Neuron (in vitro differentiated cells): ENCODE data around the gene SLC3A2.
"Not testable (repeated sequence)": the region's sequence is repeated elsewhere in the genome, so short reads cannot be mapped to it uniquely, and the experiment has no call there.

Experiments
- H2AFZ ChIP-seq: one replicate; pipeline ENCODE4 v1.6.1; 2013; ENCODE audit warnings: low read depth, mild to moderate bottlenecking, inconsistent platforms, low read length, moderate library complexity
- H3K27me3 ChIP-seq: one replicate; pipeline ENCODE4 v1.6.1; 2013; ENCODE audit warnings: low read length; ENCODE audit not compliant: insufficient read depth
- H3K36me3 ChIP-seq: one replicate; pipeline ENCODE4 v1.6.1; 2013; ENCODE audit warnings: low read length; ENCODE audit not compliant: insufficient read depth
- H3K4me1 ChIP-seq: one replicate; pipeline ENCODE4 v1.6.1; 2013; ENCODE audit warnings: low read length; ENCODE audit not compliant: insufficient read depth
- H3K4me3 ChIP-seq: 2 replicates; pipeline ENCODE4 v1.5.1; 2013; ENCODE audit warnings: mild to moderate bottlenecking, low read length, moderate library complexity
- H3K9me3 ChIP-seq: one replicate; pipeline ENCODE4 v1.6.1; 2013; ENCODE audit warnings: low read length

The SLC3A2 gene

GRCh38 chr11:62856333-62856895 is 24.3 kb upstream of the SLC3A2 start:
- peaks cover 34% of the 10 kb centered on the region for H3K4me1 ChIP-seq
- no peaks in the 10 kb centered on the region for H3K27me3 ChIP-seq
- peaks cover 36% of the 10 kb centered on the region for H3K36me3 ChIP-seq
- H2AFZ ChIP-seq: peak overlapping the region; percentile 56
- H3K9me3 ChIP-seq: no peaks in the 10 kb centered on the region
- H3K4me3 ChIP-seq: peak overlapping the region; percentile 94

- H3K36me3 ChIP-seq: peaks cover 26% of the 10 kb centered on the region
- peaks cover 36% of the 10 kb centered on the region for H3K4me1 ChIP-seq
- H3K4me3 ChIP-seq: peak overlapping the region; percentile 94
- H3K9me3 ChIP-seq: no peaks in the 10 kb centered on the region
- H2AFZ ChIP-seq: no peak overlapping the region
- H3K27me3 ChIP-seq: no peaks in the 10 kb centered on the region
Observed at GRCh38 chr11:62857541-62857982, 23.1 kb upstream of the SLC3A2 start.

- Histone ChIP-seq H3K4me3 (no peak overlapping the region), H3K36me3 (peaks cover 20% of the 10 kb centered on the region), H2AFZ (no peak overlapping the region), H3K4me1 (peaks cover 31% of the 10 kb centered on the region), H3K27me3 (no peaks in the 10 kb centered on the region), H3K9me3 (no peaks in the 10 kb centered on the region)
Observed at GRCh38 chr11:62858201-62858600, 22.5 kb upstream of the SLC3A2 start.

GRCh38 chr11:62859281-62859703 is 21.4 kb upstream of the SLC3A2 start:
- Histone ChIP-seq H3K36me3 (peaks cover 16% of the 10 kb centered on the region), H3K4me1 (peaks cover 20% of the 10 kb centered on the region)
- H3K9me3 ChIP-seq, H3K4me3 ChIP-seq, H3K27me3 ChIP-seq, H2AFZ ChIP-seq: not testable (repeated sequence)

- peaks cover 7% of the 10 kb centered on the region for H3K36me3 ChIP-seq
- H3K27me3 ChIP-seq: no peaks in the 10 kb centered on the region
Observed at GRCh38 chr11:62860835-62861563, 19.7 kb upstream of the SLC3A2 start.

GRCh38 chr11:62861564-62862192 is 19.0 kb upstream of the SLC3A2 start:
- not testable (repeated sequence) for H2AFZ ChIP-seq, H3K36me3 ChIP-seq, H3K9me3 ChIP-seq, H3K27me3 ChIP-seq, H3K4me3 ChIP-seq
- peaks cover 17% of the 10 kb centered on the region for H3K4me1 ChIP-seq

More at GRCh38 chr11:62860835-62861563, 19.7 kb upstream of the SLC3A2 start:
- H3K9me3 ChIP-seq: no peaks in the 10 kb centered on the region
- peaks cover 17% of the 10 kb centered on the region for H3K4me1 ChIP-seq
- no peak overlapping the region for H2AFZ ChIP-seq
- H3K4me3 ChIP-seq: no peak overlapping the region

GRCh38 chr11:62863687-62864335 is 16.9 kb upstream of the SLC3A2 start:
- Histone ChIP-seq H3K9me3 (no peaks in the 10 kb centered on the region), H3K36me3 (peaks cover 7% of the 10 kb centered on the region), H3K27me3 (no peaks in the 10 kb centered on the region), H3K4me1 (peaks cover 2% of the 10 kb centered on the region), H2AFZ (no peak overlapping the region), H3K4me3 (no peak overlapping the region)

GRCh38 chr11:62865635-62866034 is 15.1 kb upstream of the SLC3A2 start:
- Histone ChIP-seq H3K4me1 (peaks cover 2% of the 10 kb centered on the region), H2AFZ (no peak overlapping the region), H3K9me3 (no peaks in the 10 kb centered on the region), H3K27me3 (no peaks in the 10 kb centered on the region), H3K4me3 (no peak overlapping the region), H3K36me3 (peaks cover 7% of the 10 kb centered on the region)

- H3K4me3 ChIP-seq: no peak overlapping the region
- no peak overlapping the region for H2AFZ ChIP-seq
- H3K4me1 ChIP-seq: peaks cover 7% of the 10 kb centered on the region
- no peaks in the 10 kb centered on the region for H3K9me3 ChIP-seq
- no peaks in the 10 kb centered on the region for H3K27me3 ChIP-seq
- H3K36me3 ChIP-seq: peaks cover 20% of the 10 kb centered on the region
Observed at GRCh38 chr11:62874851-62875250, 5.8 kb upstream of the SLC3A2 start.

- Histone ChIP-seq H3K4me3 (no peak overlapping the region), H3K4me1 (peaks cover 14% of the 10 kb centered on the region), H3K36me3 (peaks cover 20% of the 10 kb centered on the region), H3K9me3 (no peaks in the 10 kb centered on the region), H3K27me3 (no peaks in the 10 kb centered on the region), H2AFZ (no peak overlapping the region)
Observed at GRCh38 chr11:62875698-62876478, 4.8 kb upstream of the SLC3A2 start.

- Histone ChIP-seq H3K4me3 (no peak overlapping the region), H3K36me3 (peaks cover 13% of the 10 kb centered on the region), H3K4me1 (peaks cover 16% of the 10 kb centered on the region), H3K9me3 (no peaks in the 10 kb centered on the region), H2AFZ (no peak overlapping the region), H3K27me3 (no peaks in the 10 kb centered on the region)
Observed at GRCh38 chr11:62876712-62877111, 4.0 kb upstream of the SLC3A2 start.

GRCh38 chr11:62879235-62879978 is 1.3 kb upstream of the SLC3A2 start:
- Histone ChIP-seq H2AFZ (no peak overlapping the region), H3K4me1 (peaks cover 37% of the 10 kb centered on the region), H3K36me3 (peaks cover 32% of the 10 kb centered on the region), H3K27me3 (no peaks in the 10 kb centered on the region), H3K4me3 (peak overlapping the region; percentile 75), H3K9me3 (no peaks in the 10 kb centered on the region)
